ENCODE results near the gene NRBF2.
"Not testable (repeated sequence)": the region's sequence is repeated elsewhere in the genome, so short reads cannot be mapped to it uniquely, and the experiment has no call there.

DNA sequence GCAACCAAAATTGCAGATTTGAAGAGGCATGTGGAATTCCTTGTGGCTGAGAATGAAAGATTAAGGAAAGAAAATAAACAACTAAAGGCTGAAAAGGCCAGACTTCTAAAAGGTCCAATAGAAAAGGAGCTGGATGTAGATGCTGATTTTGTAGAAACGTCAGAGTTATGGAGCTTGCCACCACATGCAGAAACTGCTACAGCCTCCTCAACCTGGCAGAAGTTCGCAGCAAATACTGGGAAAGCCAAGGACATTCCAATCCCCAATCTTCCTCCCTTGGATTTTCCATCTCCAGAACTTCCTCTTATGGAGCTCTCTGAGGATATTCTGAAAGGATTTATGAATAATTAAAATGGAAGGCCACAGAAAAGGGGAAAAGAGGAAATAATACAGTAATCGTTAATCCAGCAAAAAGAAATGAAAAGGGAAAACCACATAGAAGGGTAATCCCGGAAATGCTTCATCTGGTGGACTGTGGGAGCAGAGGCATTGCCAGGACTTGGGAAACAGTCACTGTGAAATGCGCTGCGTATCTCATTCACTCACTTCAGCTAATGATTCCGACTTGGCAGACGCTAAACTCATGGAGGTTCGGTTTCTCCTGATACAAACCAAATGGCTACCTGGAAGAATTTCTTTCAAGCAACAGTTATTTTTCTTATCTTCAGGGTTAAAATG lies 20.9 kb downstream of the NRBF2 start:
- TF ChIP-seq ZFX (IDR thresholded peaks at IDR 0.05; ENCODE audit: borderline replicate concordance): not testable (repeated sequence)
- TF ChIP-seq, protein P1, sequence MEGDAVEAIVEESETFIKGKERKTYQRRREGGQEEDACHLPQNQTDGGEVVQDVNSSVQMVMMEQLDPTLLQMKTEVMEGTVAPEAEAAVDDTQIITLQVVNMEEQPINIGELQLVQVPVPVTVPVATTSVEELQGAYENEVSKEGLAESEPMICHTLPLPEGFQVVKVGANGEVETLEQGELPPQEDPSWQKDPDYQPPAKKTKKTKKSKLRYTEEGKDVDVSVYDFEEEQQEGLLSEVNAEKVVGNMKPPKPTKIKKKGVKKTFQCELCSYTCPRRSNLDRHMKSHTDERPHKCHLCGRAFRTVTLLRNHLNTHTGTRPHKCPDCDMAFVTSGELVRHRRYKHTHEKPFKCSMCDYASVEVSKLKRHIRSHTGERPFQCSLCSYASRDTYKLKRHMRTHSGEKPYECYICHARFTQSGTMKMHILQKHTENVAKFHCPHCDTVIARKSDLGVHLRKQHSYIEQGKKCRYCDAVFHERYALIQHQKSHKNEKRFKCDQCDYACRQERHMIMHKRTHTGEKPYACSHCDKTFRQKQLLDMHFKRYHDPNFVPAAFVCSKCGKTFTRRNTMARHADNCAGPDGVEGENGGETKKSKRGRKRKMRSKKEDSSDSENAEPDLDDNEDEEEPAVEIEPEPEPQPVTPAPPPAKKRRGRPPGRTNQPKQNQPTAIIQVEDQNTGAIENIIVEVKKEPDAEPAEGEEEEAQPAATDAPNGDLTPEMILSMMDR (IDR thresholded peaks at IDR 0.05): not testable (repeated sequence)

Data from 22Rv1 (cell line).